ENCODE results near the gene ELMOD3. TPM values are rescaled to one million over a fixed set of nuclear protein-coding genes. Genes with fewer than 3 reads are reported as not detected.

ELMOD3 gene
- total and polyA plus RNA-seq, 9 of the 15 experiments (the other 6 are each of a cell fraction or from before 2014, with no cell fraction given) = 2.7 to 18.7 (median 11.6) TPM

GRCh38 chr2:85421260-85422071 is 66.9 kb downstream of the ELMOD3 start (continued):
- TF ChIP-seq HNRNPLL (IDR thresholded peaks at IDR 0.05; ENCODE audit: low read depth, low read length, poor library complexity, severe bottlenecking) (no peak), SIX5 (IDR thresholded peaks at IDR 0.05; ENCODE audit: borderline replicate concordance in 1 of 2, insufficient read depth in 1 of 2, low read depth in 1 of 2, low read length in 2 of 2) (no peak), TCFL5 (CRISPR knock-in tag; conservative IDR thresholded peaks at IDR 0.05) (no peak), SIN3B (IDR thresholded peaks at IDR 0.05; ENCODE audit: low read depth) (no peak), RBM15 (IDR thresholded peaks at IDR 0.05; ENCODE audit: insufficient read depth, low read length) (no peak), SETDB1 (IDR thresholded peaks at IDR 0.05; ENCODE audit: low read length) (no peak), RBFOX2 (IDR thresholded peaks at IDR 0.05; ENCODE audit: low read depth, low read length) (no peak; the same call in 1 of the 2 replicates), PHF21A (IDR thresholded peaks at IDR 0.05; ENCODE audit: borderline replicate concordance, low read depth) (no peak), ESRRB (CRISPR knock-in tag; IDR thresholded peaks at IDR 0.05; ENCODE audit: borderline replicate concordance) (no peak), ZNF830 (CRISPR knock-in tag; IDR thresholded peaks at IDR 0.05) (no peak), DNMT1 (IDR thresholded peaks at IDR 0.05) (no peak), MXI1 (IDR thresholded peaks at IDR 0.05; ENCODE audit: low read depth, low read length) (0 out of 2 replicates have a peak, but pooled peaks have one; percentile 31), POLR3G (IDR thresholded peaks at IDR 0.05; ENCODE audit: extremely low read depth, insufficient read length, insufficient replicate concordance) (no peak), SAFB (IDR thresholded peaks at IDR 0.05; ENCODE audit: borderline replicate concordance, low read depth, low read length) (no peak), ZNF146 (CRISPR knock-in tag; IDR thresholded peaks at IDR 0.05; ENCODE audit: unreplicated experiment) (no peak), MCM5 (IDR thresholded peaks at IDR 0.05; ENCODE audit: low read depth) (no peak), ZNF274 (IDR thresholded peaks at IDR 0.05; ENCODE audit: borderline replicate concordance, low read depth, low read length) (no peak), MAFG (tag; conservative IDR thresholded peaks at IDR 0.05) (peak; percentile 15; the same call in 1 of the 2 replicates), IRF1 (CRISPR knock-in tag; IDR thresholded peaks at IDR 0.05; ENCODE audit: borderline replicate concordance) (no peak), ZNF444 (CRISPR knock-in tag; IDR thresholded peaks at IDR 0.05) (no peak), PTRF (tag; IDR thresholded peaks at IDR 0.05) (no peak)
- TF ChIP-seq, protein P1, sequence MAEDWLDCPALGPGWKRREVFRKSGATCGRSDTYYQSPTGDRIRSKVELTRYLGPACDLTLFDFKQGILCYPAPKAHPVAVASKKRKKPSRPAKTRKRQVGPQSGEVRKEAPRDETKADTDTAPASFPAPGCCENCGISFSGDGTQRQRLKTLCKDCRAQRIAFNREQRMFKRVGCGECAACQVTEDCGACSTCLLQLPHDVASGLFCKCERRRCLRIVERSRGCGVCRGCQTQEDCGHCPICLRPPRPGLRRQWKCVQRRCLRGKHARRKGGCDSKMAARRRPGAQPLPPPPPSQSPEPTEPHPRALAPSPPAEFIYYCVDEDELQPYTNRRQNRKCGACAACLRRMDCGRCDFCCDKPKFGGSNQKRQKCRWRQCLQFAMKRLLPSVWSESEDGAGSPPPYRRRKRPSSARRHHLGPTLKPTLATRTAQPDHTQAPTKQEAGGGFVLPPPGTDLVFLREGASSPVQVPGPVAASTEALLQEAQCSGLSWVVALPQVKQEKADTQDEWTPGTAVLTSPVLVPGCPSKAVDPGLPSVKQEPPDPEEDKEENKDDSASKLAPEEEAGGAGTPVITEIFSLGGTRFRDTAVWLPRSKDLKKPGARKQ (CRISPR knock-in tag; IDR thresholded peaks at IDR 0.05) = no peak

Data from K562 (cell line).